K562 (cell line): Measurements from ENCODE around the gene FAM20B. TPM values are rescaled to one million over a fixed set of nuclear protein-coding genes. Genes with fewer than 3 reads are reported as not detected.

Source experiments
- ARNT ChIP-seq, 2 experiments: fragments of 450-650 bp; IDR thresholded peaks; 2 replicates each; pipeline ENCODE4 v1.6.1; 2016; ENCODE audit warnings: mild to moderate bottlenecking in 1 of 2
- CBX2 ChIP-seq: fragments of 200-600 bp; sonication (generic); IDR thresholded peaks from one replicate; pipeline ENCODE4 v1.6.1; 2012; ENCODE audit warnings: mild to moderate bottlenecking, low read length, inconsistent platforms; ENCODE audit not compliant: insufficient read depth, poor library complexity, severe bottlenecking
- COPS2 ChIP-seq: fragments of 450-650 bp; conservative IDR thresholded peaks from 2 replicates; pipeline ENCODE4 v1.6.1; 2016; ENCODE audit warnings: mild to moderate bottlenecking, moderate library complexity
- CXXC5 ChIP-seq: fragments of 250-450 bp; sonication (Bioruptor Pico); IDR thresholded peaks from 2 replicates; pipeline ENCODE4 v1.8.0; 2022; ENCODE audit warnings: inconsistent platforms, mild to moderate bottlenecking, moderate library complexity
- DACH1 ChIP-seq: fragments of 450-650 bp; IDR thresholded peaks from 2 replicates; pipeline ENCODE4 v1.6.1; 2018; ENCODE audit not compliant: partially characterized antibody
- ELF1 ChIP-seq: fragments of 200-800 bp; sonication (Bioruptor generic); IDR thresholded peaks from 2 replicates; pipeline ENCODE4 v1.6.1; 2016; ENCODE audit warnings: missing genetic modification characterization, missing compliant biosample characterization
- HDAC8 ChIP-seq: fragments of 450-650 bp; IDR thresholded peaks from 2 replicates; pipeline ENCODE4 v1.6.1; 2016; ENCODE audit warnings: mild to moderate bottlenecking, missing genetic modification characterization, moderate library complexity, missing compliant biosample characterization
- HES1 ChIP-seq: fragments of 450-650 bp; IDR thresholded peaks from 2 replicates; pipeline ENCODE4 v1.6.1; 2016; ENCODE audit warnings: low read depth, mild to moderate bottlenecking, moderate library complexity
- JUND ChIP-seq, 2 experiments: IDR thresholded peaks; 2 replicates in 1 of 2; 3 replicates in 1 of 2; pipeline ENCODE4 v1.6.1; 2011; ENCODE audit warnings: borderline replicate concordance in 2 of 2, low read depth in 2 of 2, low read length in 2 of 2, improper control_type of control experiment in 1 of 2, missing biosample characterization in 1 of 2, missing genetic modification characterization in 1 of 2, missing genetic modification reagents in 1 of 2
- KAT8 ChIP-seq: fragments of 450-650 bp; IDR thresholded peaks from 2 replicates; pipeline ENCODE4 v1.6.1; 2016; ENCODE audit warnings: low read depth, mild to moderate bottlenecking
- MAX ChIP-seq: sonication (generic); formaldehyde crosslinking; IDR thresholded peaks from 2 replicates; pipeline ENCODE4 v1.9.0; 2022; ENCODE audit warnings: mild to moderate bottlenecking, missing genetic modification reagents
- NFIX ChIP-seq: fragments of 250-450 bp; sonication (Bioruptor Pico); IDR thresholded peaks from 2 replicates; pipeline ENCODE4 v1.4.0; 2020; ENCODE audit warnings: low read depth, mild to moderate bottlenecking, moderate library complexity
- RBM17 ChIP-seq: fragments of 200-400 bp; formaldehyde crosslinking; IDR thresholded peaks from 2 replicates; pipeline ENCODE4 v1.6.1; 2017; ENCODE audit warnings: low read depth, mild to moderate bottlenecking, low read length, borderline replicate concordance
- SETDB1 ChIP-seq: IDR thresholded peaks from one replicate; pipeline ENCODE4 v1.6.1; 2012; ENCODE audit warnings: low read length, control low read depth, inconsistent platforms
- SIN3B ChIP-seq: fragments of 450-650 bp; IDR thresholded peaks from 2 replicates; pipeline ENCODE4 v1.6.1; 2017; ENCODE audit warnings: low read depth, mild to moderate bottlenecking, moderate library complexity
- SMARCC2 ChIP-seq: fragments of 450-650 bp; IDR thresholded peaks from 2 replicates; pipeline ENCODE4 v1.6.1; 2017; ENCODE audit warnings: antibody characterized with exemption, moderate library complexity, mild to moderate bottlenecking, low read depth
- SREBF1 ChIP-seq: fragments of 150-350 bp; IDR thresholded peaks from 2 replicates; pipeline ENCODE4 v1.6.1; 2014; ENCODE audit warnings: antibody characterized with exemption, low read depth, low read length, borderline replicate concordance
- TRIM25 ChIP-seq: fragments of 450-650 bp; IDR thresholded peaks from 2 replicates; pipeline ENCODE4 v1.7.0; 2016; ENCODE audit warnings: borderline replicate concordance
- ZKSCAN8 ChIP-seq: fragments of 200-800 bp; sonication (Bioruptor generic); IDR thresholded peaks from 2 replicates; pipeline ENCODE4 v1.6.1; 2016; ENCODE audit warnings: missing genetic modification characterization, missing compliant biosample characterization
- ZNF165 ChIP-seq: fragments of 250-450 bp; sonication (Bioruptor Pico); IDR thresholded peaks from 2 replicates; pipeline ENCODE4 v1.4.0; 2020; ENCODE audit warnings: borderline replicate concordance
- ZNF24 ChIP-seq: fragments of 450-650 bp; IDR thresholded peaks from 2 replicates; pipeline ENCODE4 v1.6.1; 2016
- ZNF311 ChIP-seq: fragments of 250-450 bp; sonication (Bioruptor Pico); IDR thresholded peaks from 2 replicates; pipeline ENCODE4 v1.4.0; 2020; ENCODE audit warnings: mild to moderate bottlenecking, moderate library complexity
- ZNF644 ChIP-seq: fragments of 200-800 bp; sonication (Bioruptor generic); IDR thresholded peaks from 2 replicates; pipeline ENCODE4 v1.6.1; 2016; ENCODE audit warnings: low read depth, missing genetic modification characterization, missing compliant biosample characterization
- polyA plus RNA-seq, 8 experiments: library from polyadenylated mRNA; depleted of rRNA in 4 of 8; stranded (reverse) in 5 of 8; unstranded in 3 of 8; fragments of >200 nt; fragmentation: Nextera tagmentation in 2 of 8; fragmentation: Illumina TruSeq in 1 of 8; extraction: Ambion mirVana in 2 of 8; extraction: Trizol in 1 of 8; gene quantifications; 2 replicates each; pipeline versions ENCODE4 v1.2.1 to v1.2.3, GENCODE V29; 2011 to 2014; ENCODE audit warnings: inconsistent platforms in 1 of 8, missing spikeins in 1 of 8
- total RNA-seq, 7 experiments: library from RNA; depleted of rRNA in 6 of 7; stranded (reverse); fragments of >200 nt in 6 of 7; fragmentation: Illumina TruSeq in 2 of 7; extraction: Trizol in 2 of 7; gene quantifications; 2 replicates each; pipeline versions ENCODE4 v1.2.1 to v1.2.3, GENCODE V29; 2011 to 2021; ENCODE audit warnings: low replicate concordance in 1 of 7

FAM20B gene
- total and polyA plus RNA-seq, 9 of the 15 experiments (the other 6 are each of a cell fraction or from before 2014, with no cell fraction given) = 7.2 to 67.5 (median 42.9) TPM

- TF ChIP-seq RBM17 (no peak), SETDB1 (no peak), CXXC5 (CRISPR knock-in tag) (peak; percentile 98), ARNT (IDR thresholded peaks at IDR 0.05) (peak in 1 of 2 experiments; percentile 82; a peak in 1 of 4 replicates), ZNF165 (CRISPR knock-in tag) (no peak), TRIM25 (no peak), ZNF24 (peak; percentile 82; the same call in 1 of the 2 replicates), ZNF311 (CRISPR knock-in tag) (no peak), SREBF1 (no peak), ZNF644 (no peak), DACH1 (no peak), MAX (CRISPR knock-in tag) (no peak), HDAC8 (tag) (no peak), ZKSCAN8 (CRISPR knock-in tag) (no peak), SIN3B (no peak), NFIX (CRISPR knock-in tag) (no peak), CBX2 (no peak), SMARCC2 (peak; percentile 69), HES1 (no peak), KAT8 (no peak), JUND (IDR thresholded peaks at IDR 0.05; ENCODE audit: borderline replicate concordance, low read depth, low read length) (0 out of 2 replicates have a peak, but pooled peaks have one; percentile 35), JUND (tag; IDR thresholded peaks at IDR 0.05; ENCODE audit: borderline replicate concordance, low read depth, low read length) (peak; percentile 55; the same call in 1 of the 3 replicates), COPS2 (no peak), ELF1 (tag) (no peak)
- TF ChIP-seq, all 486 proteins: peak for 60
Measured at GRCh38 chr1:179029321-179029759, 3.6 kb downstream of the FAM20B start (continued).
